Epithelial cell of esophagus (primary cell): ENCODE data around the gene FAF1.

Source experiments
- DNase-seq: peaks from one replicate; pipeline ENCODE4 v3.0.0; 2010; ENCODE audit warnings: low read depth
- H3K4me3 ChIP-seq: 2 replicates; pipeline ENCODE4 v1.5.1; 2011; ENCODE audit warnings: mild to moderate bottlenecking, low read length, control low read depth
- CTCF ChIP-seq: IDR thresholded peaks from 2 replicates; pipeline ENCODE4 v1.5.1; 2011; ENCODE audit warnings: low read depth, mild to moderate bottlenecking, low read length, control low read depth, inconsistent platforms; ENCODE audit not compliant: insufficient read depth; ENCODE audit errors: missing control alignments

FAF1 gene

GRCh38 chr1:50420689-50421365, 539.2 kb downstream of the FAF1 start:
- no peak for DNase-seq
- no peak overlapping the region for H3K4me3 ChIP-seq
- TF ChIP-seq CTCF = no peak

- TF ChIP-seq CTCF = no peak
- no peak overlapping the region for H3K4me3 ChIP-seq
- no peak for DNase-seq
These were observed 540.0 kb downstream of the FAF1 start for GRCh38 chr1:50419907-50420677.

GRCh38 chr1:50419192-50419906, 540.7 kb downstream of the FAF1 start:
- DNase-seq = no peak
- no peak overlapping the region for H3K4me3 ChIP-seq
- TF ChIP-seq CTCF = no peak

- H3K4me3 ChIP-seq = no peak overlapping the region
- DNase-seq = no peak
- no peak for TF ChIP-seq CTCF
These were observed 541.4 kb downstream of the FAF1 start for GRCh38 chr1:50418600-50419109.

- DNase-seq = no peak
- H3K4me3 ChIP-seq = no peak overlapping the region
- no peak for TF ChIP-seq CTCF
These were observed 542.0 kb downstream of the FAF1 start for GRCh38 chr1:50417946-50418599.

- H3K4me3 ChIP-seq = no peak overlapping the region
- no peak for TF ChIP-seq CTCF
- DNase-seq = no peak
These were observed 542.6 kb downstream of the FAF1 start for GRCh38 chr1:50417507-50417906.
